IMR-90 (cell line): Measurements from ENCODE around the gene KLHDC9. TPM values are rescaled to one million over a fixed set of nuclear protein-coding genes. Genes with fewer than 3 reads are reported as not detected.

Experiments
- ATAC-seq: fragments of 200-7000 bp; cut with Tn5 transposase; 2 replicates; pipeline ENCODE4 v1.9.1; 2020; ENCODE audit warnings: low read depth, mild to moderate bottlenecking, moderate library complexity
- BruUV-seq: library from RNA; stranded (reverse); fragments of 400-500 nt; replicated peaks from 2 replicates; lab custom pipeline; 2021; lab: Mats Ljungman, UMichigan
- CTCF ChIA-PET: fragments of 300-600 bp; formaldehyde crosslinking; extraction: SDS; loops from one replicate; lab custom pipeline; 2021; ENCODE audit warnings: antibody characterized with exemption; lab: Yijun Ruan, JAX
- POLR2A ChIA-PET: fragments of 300-600 bp; sonication (Branson Sonifier 250); formaldehyde crosslinking; loops from one replicate; lab custom pipeline; 2022; ENCODE audit warnings: antibody characterized with exemption; ENCODE audit not compliant: unreplicated experiment; lab: Charles Lee
- DNase-seq: peaks from one replicate; pipeline ENCODE4 v3.0.0; 2013
- H2AFZ ChIP-seq: replicated peaks from 2 replicates; pipeline ENCODE3; 2013; ENCODE audit warnings: low read length, mild to moderate bottlenecking; ENCODE audit not compliant: poor library complexity
- H2AK5ac ChIP-seq: 2 replicates; pipeline ENCODE4 v1.6.1; 2013; ENCODE audit warnings: low read depth, low read length, inconsistent platforms
- H2AK9ac ChIP-seq: replicated peaks from 2 replicates; pipeline ENCODE3; 2013; ENCODE audit warnings: mild to moderate bottlenecking, low read depth, low read length, moderate library complexity; ENCODE audit not compliant: poor library complexity
- H2BK120ac ChIP-seq: 2 replicates; pipeline ENCODE4 v1.6.1; 2013; ENCODE audit warnings: low read depth, low read length, inconsistent platforms
- H2BK15ac ChIP-seq: 3 replicates; pipeline ENCODE4 v1.6.1; 2013; ENCODE audit warnings: low read depth, low read length, inconsistent platforms
- H2BK20ac ChIP-seq: 2 replicates; pipeline ENCODE4 v1.6.1; 2013; ENCODE audit warnings: low read depth, mild to moderate bottlenecking, inconsistent platforms, low read length, moderate library complexity
- H2BK5ac ChIP-seq: 2 replicates; pipeline ENCODE4 v1.6.1; 2013; ENCODE audit warnings: mild to moderate bottlenecking, low read depth, low read length, inconsistent platforms; ENCODE audit not compliant: poor library complexity, severe bottlenecking
- H3K14ac ChIP-seq: replicated peaks from 2 replicates; pipeline ENCODE4 v1.6.1; 2013; ENCODE audit warnings: low read depth, low read length, inconsistent platforms
- H3K18ac ChIP-seq: 2 replicates; pipeline ENCODE4 v1.6.1; 2013; ENCODE audit warnings: low read depth, low read length, control low read depth
- H3K23ac ChIP-seq: 2 replicates; pipeline ENCODE4 v1.6.1; 2013; ENCODE audit warnings: low read depth, low read length, inconsistent platforms
- H3K27ac ChIP-seq: 2 replicates; pipeline ENCODE4 v1.5.1; 2013; ENCODE audit warnings: mild to moderate bottlenecking, control low read depth, low read length; ENCODE audit not compliant: insufficient read depth
- H3K27me3 ChIP-seq: 2 replicates; pipeline ENCODE4 v1.6.1; 2013; ENCODE audit warnings: low read length; ENCODE audit not compliant: control insufficient read depth, insufficient read depth
- H3K36me3 ChIP-seq: 2 replicates; pipeline ENCODE4 v1.6.1; 2013; ENCODE audit warnings: low read length, mixed read lengths; ENCODE audit not compliant: control insufficient read depth, insufficient read depth
- H3K4ac ChIP-seq: 2 replicates; pipeline ENCODE4 v1.6.1; 2013; ENCODE audit warnings: low read depth, low read length, inconsistent platforms
- H3K4me1 ChIP-seq: 2 replicates; pipeline ENCODE4 v1.6.1; 2013; ENCODE audit warnings: low read length, mixed read lengths; ENCODE audit not compliant: control insufficient read depth, insufficient read depth
- H3K4me2 ChIP-seq: 2 replicates; pipeline ENCODE4 v1.6.1; 2013; ENCODE audit warnings: low read depth, mild to moderate bottlenecking, control low read depth, low read length, moderate library complexity
- H3K4me3 ChIP-seq: 2 replicates; pipeline ENCODE4 v1.5.1; 2013; ENCODE audit warnings: low read depth, mild to moderate bottlenecking, control low read depth, low read length, moderate library complexity; ENCODE audit not compliant: insufficient read depth
- H3K56ac ChIP-seq: 2 replicates; pipeline ENCODE4 v1.6.1; 2013; ENCODE audit warnings: low read length, inconsistent platforms; ENCODE audit not compliant: insufficient read depth; ENCODE audit errors: extremely low read depth
- H3K79me1 ChIP-seq, 2 experiments: 2 replicates each; pipeline ENCODE4 v1.6.1; 2013; ENCODE audit warnings: low read length in 2 of 2, inconsistent platforms in 1 of 2, low read depth in 1 of 2
- H3K9ac ChIP-seq: 2 replicates; pipeline ENCODE4 v1.6.1; 2013; ENCODE audit warnings: low read depth, low read length, control low read depth
- H3K9me1 ChIP-seq: 2 replicates; pipeline ENCODE4 v1.6.1; 2013; ENCODE audit warnings: low read length, inconsistent platforms; ENCODE audit not compliant: insufficient read depth
- H3K9me3 ChIP-seq: 2 replicates; pipeline ENCODE4 v1.6.1; 2013; ENCODE audit warnings: low read length; ENCODE audit not compliant: control insufficient read depth, insufficient read depth
- H4K20me1 ChIP-seq: 2 replicates; pipeline ENCODE4 v1.6.1; 2013; ENCODE audit warnings: low read length, inconsistent platforms; ENCODE audit not compliant: insufficient read depth
- H4K5ac ChIP-seq: 2 replicates; pipeline ENCODE4 v1.6.1; 2013; ENCODE audit warnings: mild to moderate bottlenecking, low read depth, low read length, control low read depth
- H4K8ac ChIP-seq, 2 experiments: 2 replicates each; pipeline ENCODE4 v1.6.1; 2013; ENCODE audit warnings: low read depth in 2 of 2, low read length in 2 of 2, control low read depth in 1 of 2, inconsistent platforms in 1 of 2
- H4K91ac ChIP-seq: 2 replicates; pipeline ENCODE4 v1.6.1; 2013; ENCODE audit warnings: low read depth, low read length, inconsistent platforms; ENCODE audit not compliant: insufficient read depth
- BHLHE40 ChIP-seq: fragments of 150-350 bp; IDR thresholded peaks from 2 replicates; pipeline ENCODE4 v1.6.1; 2016; ENCODE audit warnings: mild to moderate bottlenecking, low read depth, low read length
- CEBPB ChIP-seq: IDR thresholded peaks from 2 replicates; pipeline ENCODE4 v1.6.1; 2012; ENCODE audit warnings: low read depth, low read length, improper control_type of control experiment
- MAFK ChIP-seq: IDR thresholded peaks from 2 replicates; pipeline ENCODE4 v1.6.1; 2012; ENCODE audit warnings: low read depth, low read length, improper control_type of control experiment
- MXI1 ChIP-seq: IDR thresholded peaks from 2 replicates; pipeline ENCODE4 v1.6.1; 2012; ENCODE audit warnings: low read depth, mild to moderate bottlenecking, low read length, moderate library complexity, borderline replicate concordance
- NFE2L2 ChIP-seq: fragments of 150-350 bp; IDR thresholded peaks from 2 replicates; pipeline ENCODE4 v1.6.1; 2016; ENCODE audit warnings: low read depth, mild to moderate bottlenecking, low read length
- POLR2A ChIP-seq: IDR thresholded peaks from 2 replicates; pipeline ENCODE4 v1.6.1; 2012; ENCODE audit warnings: mild to moderate bottlenecking, low read depth, low read length
- RAD21 ChIP-seq: IDR thresholded peaks from 2 replicates; pipeline ENCODE4 v1.6.1; 2012; ENCODE audit warnings: low read length, improper control_type of control experiment
- RCOR1 ChIP-seq: IDR thresholded peaks from 2 replicates; pipeline ENCODE4 v1.6.1; 2012; ENCODE audit warnings: mild to moderate bottlenecking, low read length, improper control_type of control experiment; ENCODE audit not compliant: insufficient replicate concordance
- SMC3 ChIP-seq: fragments of 150-350 bp; IDR thresholded peaks from 2 replicates; pipeline ENCODE4 v1.6.1; 2016; ENCODE audit warnings: low read depth, mild to moderate bottlenecking, antibody characterized with exemption, low read length, moderate library complexity
- USF2 ChIP-seq: fragments of 150-350 bp; IDR thresholded peaks from 2 replicates; pipeline ENCODE4 v1.6.1; 2017; ENCODE audit warnings: mild to moderate bottlenecking, antibody characterized with exemption, low read length, low read depth
- WGBS, 2 experiments: methylation state at CpG; one replicate each; pipeline versions ENCODE4 v1.1.5 to v1.1.7; 2013; ENCODE audit warnings: missing lambda C conversion rate in 2 of 2; ENCODE audit not compliant: insufficient read length in 1 of 2; ENCODE audit errors: extremely low coverage in 2 of 2; 5-methylcytosine and 5-hydroxymethylcytosine counted together
- dilution Hi-C: fragments of 300-500 bp; cut with HindIII; formaldehyde crosslinking; loops from one replicate; pipeline ENCODE4 v1.14.3; 2018; ENCODE audit warnings: low sequenced_read_pairs; ENCODE audit not compliant: unreplicated experiment
- in situ Hi-C: fragments of 300-500 bp; cut with MboI; formaldehyde crosslinking; loops from 3 replicates; pipeline ENCODE4 v1.14.3; 2019; ENCODE audit warnings: low sequenced_read_pairs, inconsistent platforms, mixed read lengths
- intact Hi-C: fragments of 100-400 bp; cut with micrococcal nuclease; formaldehyde crosslinking; loops from 2 replicates; pipeline ENCODE4 v1.10.0; 2022
- polyA plus RNA-seq, 3 experiments: library from polyadenylated mRNA; depleted of rRNA; stranded (reverse); fragments of >200 nt; gene quantifications; 2 replicates each; pipeline ENCODE4 v1.2.3, GENCODE V29; 2012; ENCODE audit warnings: low replicate concordance in 1 of 3
- total RNA-seq: library from RNA; depleted of rRNA; stranded (reverse); fragments of >200 nt; gene quantifications from 2 replicates; pipeline ENCODE4 v1.2.3, GENCODE V29; 2012
- TF ChIP-seq, protein P1 (sequence below): conservative IDR thresholded peaks from 2 replicates; pipeline ENCODE4 v1.5.1; 2012; ENCODE audit warnings: mild to moderate bottlenecking, low read depth, low read length, improper control_type of control experiment

The KLHDC9 gene
- total and polyA plus RNA-seq, 2 of the 4 experiments (the other 2 are of a cell fraction): 0.18 to 0.70 TPM

DNA sequence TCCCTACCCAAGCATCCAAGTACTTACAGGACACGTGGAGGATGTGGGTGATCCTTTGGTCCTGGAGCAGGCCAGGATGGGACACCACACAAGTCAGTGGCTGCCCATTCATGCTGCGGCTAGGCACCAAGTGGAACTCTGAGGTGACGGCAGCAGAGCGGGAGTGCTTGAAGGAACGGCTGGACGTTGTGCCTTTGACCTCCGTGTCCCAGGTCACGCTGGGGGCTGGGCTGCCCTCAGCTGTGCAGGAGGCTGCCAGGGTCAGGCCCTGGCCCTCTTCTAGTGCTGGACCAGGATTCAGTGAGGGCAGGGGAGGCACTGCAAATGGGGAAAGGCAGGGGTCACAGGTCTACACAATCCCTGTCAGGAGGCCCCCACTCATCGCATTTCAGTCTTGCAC, 20.7 kb upstream of the KLHDC9 start:
- no peak for ATAC-seq

More for the DNA sequence above, 20.7 kb upstream of the KLHDC9 start:
- H2AK9ac ChIP-seq: peak overlapping the region; percentile 13
- no peak overlapping the region for H4K5ac ChIP-seq
- no peak overlapping the region for H2AK5ac ChIP-seq
- H2BK15ac ChIP-seq: no peak overlapping the region
- no peak overlapping the region for H3K27ac ChIP-seq
- no peaks in the 10 kb centered on the region for H4K20me1 ChIP-seq
- DNase-seq: no peak
- H3K9me3 ChIP-seq: no peaks in the 10 kb centered on the region
- no peaks in the 10 kb centered on the region for H3K79me1 ChIP-seq
- peak overlapping the region; percentile 8 for H2AFZ ChIP-seq
- no peak overlapping the region for H2BK5ac ChIP-seq
- TF ChIP-seq POLR2A (no peak), USF2 (no peak), BHLHE40 (no peak), CEBPB (no peak), RCOR1 (no peak), NFE2L2 (no peak), MXI1 (no peak), SMC3 (no peak), MAFK (no peak), RAD21 (no peak)
- TF ChIP-seq, protein P1, sequence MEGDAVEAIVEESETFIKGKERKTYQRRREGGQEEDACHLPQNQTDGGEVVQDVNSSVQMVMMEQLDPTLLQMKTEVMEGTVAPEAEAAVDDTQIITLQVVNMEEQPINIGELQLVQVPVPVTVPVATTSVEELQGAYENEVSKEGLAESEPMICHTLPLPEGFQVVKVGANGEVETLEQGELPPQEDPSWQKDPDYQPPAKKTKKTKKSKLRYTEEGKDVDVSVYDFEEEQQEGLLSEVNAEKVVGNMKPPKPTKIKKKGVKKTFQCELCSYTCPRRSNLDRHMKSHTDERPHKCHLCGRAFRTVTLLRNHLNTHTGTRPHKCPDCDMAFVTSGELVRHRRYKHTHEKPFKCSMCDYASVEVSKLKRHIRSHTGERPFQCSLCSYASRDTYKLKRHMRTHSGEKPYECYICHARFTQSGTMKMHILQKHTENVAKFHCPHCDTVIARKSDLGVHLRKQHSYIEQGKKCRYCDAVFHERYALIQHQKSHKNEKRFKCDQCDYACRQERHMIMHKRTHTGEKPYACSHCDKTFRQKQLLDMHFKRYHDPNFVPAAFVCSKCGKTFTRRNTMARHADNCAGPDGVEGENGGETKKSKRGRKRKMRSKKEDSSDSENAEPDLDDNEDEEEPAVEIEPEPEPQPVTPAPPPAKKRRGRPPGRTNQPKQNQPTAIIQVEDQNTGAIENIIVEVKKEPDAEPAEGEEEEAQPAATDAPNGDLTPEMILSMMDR: no peak
- H3K23ac ChIP-seq: no peak overlapping the region
- no peaks in the 10 kb centered on the region for H3K27me3 ChIP-seq
- in situ Hi-C loops: no loop called here
- H4K8ac ChIP-seq: no peak overlapping the region
- H3K36me3 ChIP-seq: no peaks in the 10 kb centered on the region
- no peak overlapping the region for H2BK20ac ChIP-seq
- H2BK120ac ChIP-seq: no peak overlapping the region
- dilution Hi-C loops: no loop called here
- H3K4ac ChIP-seq: no peak overlapping the region
- intact Hi-C loops: no loop called here
- CTCF ChIA-PET: no interaction called here
- no peak overlapping the region for H3K56ac ChIP-seq
- no peak overlapping the region for H3K9ac ChIP-seq
- H3K4me2 ChIP-seq: no peak overlapping the region
- no peak overlapping the region for H4K91ac ChIP-seq
- no peak overlapping the region for H3K14ac ChIP-seq
- no TSS peak for BruUV-seq
- H3K9me1 ChIP-seq: no peaks in the 10 kb centered on the region
- POLR2A ChIA-PET: no interaction called here
- no peak overlapping the region for H3K18ac ChIP-seq
- no peak overlapping the region for H3K4me3 ChIP-seq
- H3K4me1 ChIP-seq: peaks cover 6% of the 10 kb centered on the region; the same call in 1 of the 2 replicates
- WGBS, 2 experiments: 50% methylated on average over 6 of the region's 9 CpGs; no CpG with 5 or more reads in 1 of the 2 experiments
